ENCODE data around the gene GARNL3. TPM values are rescaled to one million over a fixed set of nuclear protein-coding genes. Genes with fewer than 3 reads are reported as not detected.

The GARNL3 gene
- total RNA-seq, 1 donor from 2014 or later, result 7.8 TPM

DNA sequence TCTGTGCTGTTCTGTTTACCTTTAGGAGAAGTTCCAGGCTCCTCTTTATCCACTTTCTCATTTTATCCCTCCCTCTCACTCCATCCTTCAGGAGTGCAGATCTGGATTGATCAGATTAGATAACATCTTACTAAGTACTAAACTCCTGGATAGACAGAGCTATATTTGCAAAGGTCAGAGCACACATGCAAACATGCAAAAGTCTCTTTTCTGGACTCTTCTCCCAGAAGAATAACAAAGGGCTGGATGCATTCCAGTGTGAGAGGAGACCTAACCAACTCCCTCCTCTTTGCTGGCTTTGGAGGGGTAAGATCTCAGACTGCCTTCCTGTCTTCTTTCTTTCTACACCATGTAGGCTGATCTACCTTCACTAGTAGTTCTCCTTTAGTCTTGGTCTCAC, 21.4 kb downstream of the GARNL3 start:
- DNase-seq (no peak), ATAC-seq (no peak)
- H3K36me3 ChIP-seq, result no peaks in the 10 kb centered on the region
- intact Hi-C loops (cut with DNase I), result no loop called here
- no peaks in the 10 kb centered on the region for H3K4me1 ChIP-seq
- H3K9me3 ChIP-seq, result no peaks in the 10 kb centered on the region
- TF ChIP-seq CTCF (IDR thresholded peaks at IDR 0.05), result no peak
- no peaks in the 10 kb centered on the region for H3K27me3 ChIP-seq (ENCODE audit: low read depth)
- H3K27ac ChIP-seq, result no peak overlapping the region
- H3K4me3 ChIP-seq, result no peak overlapping the region

GRCh38 chr9:127290561-127291065, 26.0 kb downstream of the GARNL3 start:
- Histone ChIP-seq H3K4me1 (no peaks in the 10 kb centered on the region), H3K27ac (no peak overlapping the region), H3K36me3 (no peaks in the 10 kb centered on the region), H3K4me3 (no peak overlapping the region), H3K27me3 (ENCODE audit: low read depth) (no peaks in the 10 kb centered on the region), H3K9me3 (no peaks in the 10 kb centered on the region)
- ATAC-seq (no peak), DNase-seq (no peak)
- intact Hi-C loops (cut with DNase I), result no loop called here
- TF ChIP-seq CTCF (IDR thresholded peaks at IDR 0.05), result no peak

GRCh38 chr9:127291246-127291778, 26.7 kb downstream of the GARNL3 start:
- ATAC-seq (no peak), DNase-seq (no peak)
- H3K4me1 ChIP-seq, result no peaks in the 10 kb centered on the region
- H3K27me3 ChIP-seq (ENCODE audit: low read depth), result no peaks in the 10 kb centered on the region
- no peaks in the 10 kb centered on the region for H3K9me3 ChIP-seq
- TF ChIP-seq CTCF (IDR thresholded peaks at IDR 0.05), result no peak
- no peak overlapping the region for H3K4me3 ChIP-seq
- H3K27ac ChIP-seq, result no peak overlapping the region
- no peaks in the 10 kb centered on the region for H3K36me3 ChIP-seq
- intact Hi-C loops (cut with DNase I), result no loop called here

- Histone ChIP-seq H3K9me3 (no peaks in the 10 kb centered on the region), H3K4me1 (no peaks in the 10 kb centered on the region), H3K36me3 (no peaks in the 10 kb centered on the region), H3K27ac (no peak overlapping the region), H3K27me3 (ENCODE audit: low read depth) (no peaks in the 10 kb centered on the region), H3K4me3 (no peak overlapping the region)
- no peak for TF ChIP-seq CTCF (IDR thresholded peaks at IDR 0.05)
- no peak for DNase-seq
- intact Hi-C loops (cut with DNase I), result no loop called here
- no peak for ATAC-seq
Measured at GRCh38 chr9:127292415-127292814, 27.8 kb downstream of the GARNL3 start.

GRCh38 chr9:127293328-127293727, 28.8 kb downstream of the GARNL3 start:
- no peak for DNase-seq
- intact Hi-C loops (cut with DNase I), result no loop called here
- no peak for ATAC-seq
- Histone ChIP-seq H3K4me1 (no peaks in the 10 kb centered on the region), H3K27me3 (ENCODE audit: low read depth) (no peaks in the 10 kb centered on the region), H3K9me3 (no peaks in the 10 kb centered on the region), H3K36me3 (no peaks in the 10 kb centered on the region), H3K27ac (peak overlapping the region; percentile 25), H3K4me3 (no peak overlapping the region)
- TF ChIP-seq CTCF (IDR thresholded peaks at IDR 0.05), result no peak

Data from lower lobe of right lung (tissue), 2 donors.